SW480 (cell line): ENCODE results near the gene JMY.
A peak's percentile ranks its signal among the peaks of the same experiment; 100 is the strongest.

ENCODE experiments used
- DNase-seq: peaks from one replicate; pipeline ENCODE4 v3.0.0-alpha.2; 2016; ENCODE audit warnings: low spot score

The JMY gene, protein sequence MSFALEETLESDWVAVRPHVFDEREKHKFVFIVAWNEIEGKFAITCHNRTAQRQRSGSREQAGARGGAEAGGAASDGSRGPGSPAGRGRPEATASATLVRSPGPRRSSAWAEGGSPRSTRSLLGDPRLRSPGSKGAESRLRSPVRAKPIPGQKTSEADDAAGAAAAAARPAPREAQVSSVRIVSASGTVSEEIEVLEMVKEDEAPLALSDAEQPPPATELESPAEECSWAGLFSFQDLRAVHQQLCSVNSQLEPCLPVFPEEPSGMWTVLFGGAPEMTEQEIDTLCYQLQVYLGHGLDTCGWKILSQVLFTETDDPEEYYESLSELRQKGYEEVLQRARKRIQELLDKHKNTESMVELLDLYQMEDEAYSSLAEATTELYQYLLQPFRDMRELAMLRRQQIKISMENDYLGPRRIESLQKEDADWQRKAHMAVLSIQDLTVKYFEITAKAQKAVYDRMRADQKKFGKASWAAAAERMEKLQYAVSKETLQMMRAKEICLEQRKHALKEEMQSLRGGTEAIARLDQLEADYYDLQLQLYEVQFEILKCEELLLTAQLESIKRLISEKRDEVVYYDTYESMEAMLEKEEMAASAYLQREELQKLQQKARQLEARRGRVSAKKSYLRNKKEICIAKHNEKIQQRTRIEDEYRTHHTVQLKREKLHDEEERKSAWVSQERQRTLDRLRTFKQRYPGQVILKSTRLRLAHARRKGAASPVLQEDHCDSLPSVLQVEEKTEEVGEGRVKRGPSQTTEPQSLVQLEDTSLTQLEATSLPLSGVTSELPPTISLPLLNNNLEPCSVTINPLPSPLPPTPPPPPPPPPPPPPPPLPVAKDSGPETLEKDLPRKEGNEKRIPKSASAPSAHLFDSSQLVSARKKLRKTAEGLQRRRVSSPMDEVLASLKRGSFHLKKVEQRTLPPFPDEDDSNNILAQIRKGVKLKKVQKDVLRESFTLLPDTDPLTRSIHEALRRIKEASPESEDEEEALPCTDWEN

GRCh38 chr5:79235634-79236361, at the start of gene JMY:
JMY (plus strand) TSS chr5:79236131; CDS start chr5:79236651, 520 bp downstream.
- peak; percentile 87 for DNase-seq

DNA sequence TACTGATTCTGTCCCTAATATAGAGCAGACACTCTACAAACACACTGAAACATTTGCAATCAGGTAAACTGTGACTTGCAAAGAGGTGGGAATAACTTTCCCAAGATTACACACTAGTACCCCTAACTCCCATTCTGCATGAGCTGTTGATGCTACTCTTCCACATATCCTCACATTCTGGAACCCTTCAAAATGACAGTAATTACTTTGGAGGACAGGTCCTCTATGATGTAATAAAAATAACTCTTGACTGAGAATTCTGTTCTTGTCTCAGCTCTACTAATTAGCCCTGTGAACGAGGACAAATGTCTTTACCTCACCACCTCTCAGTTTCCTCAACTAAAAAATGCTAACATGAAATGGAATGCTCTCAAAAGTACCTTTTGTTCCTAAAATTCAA, 49.5 kb upstream of the JMY start:
- DNase-seq = no peak

- no peak for DNase-seq
These were observed 46.3 kb upstream of the JMY start for GRCh38 chr5:79189439-79190234.

- DNase-seq = no peak
These were observed 45.7 kb upstream of the JMY start for GRCh38 chr5:79190235-79190529.

- no peak for DNase-seq
These were observed 44.5 kb upstream of the JMY start for GRCh38 chr5:79191457-79191856.

- no peak for DNase-seq
These were observed 42.3 kb upstream of the JMY start for GRCh38 chr5:79193643-79194042.

DNA sequence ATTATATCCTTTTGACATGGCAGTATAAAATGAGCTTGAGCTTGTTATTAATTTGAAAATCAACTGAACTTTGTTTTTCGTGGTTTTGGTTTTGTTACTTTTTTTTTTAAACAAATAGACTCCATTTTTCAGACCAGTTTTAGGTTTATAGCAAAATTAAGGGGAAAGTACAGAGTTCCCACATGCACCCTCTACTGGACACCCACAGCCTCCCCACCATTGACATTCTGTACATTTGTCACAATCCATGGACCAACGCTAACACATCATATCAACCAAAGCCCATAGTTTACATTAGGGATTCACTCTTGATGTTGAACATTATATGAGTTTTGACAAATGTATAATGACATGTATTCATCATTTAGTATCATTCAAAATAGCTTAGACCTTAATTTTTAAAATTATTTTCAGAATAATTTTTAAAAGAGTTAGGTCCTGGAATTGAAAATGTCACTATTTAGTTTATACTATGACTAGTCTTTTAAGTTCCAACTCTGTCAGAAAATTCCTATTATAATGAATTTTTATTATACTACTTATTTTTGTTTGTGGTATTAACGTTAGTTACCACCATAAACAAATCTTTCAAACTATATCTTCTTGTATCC, 35.3 kb upstream of the JMY start:
- DNase-seq = no peak

GRCh38 chr5:79201206-79201605, 34.7 kb upstream of the JMY start:
- no peak for DNase-seq

GRCh38 chr5:79202076-79202475, 33.9 kb upstream of the JMY start:
- no peak for DNase-seq

- no peak for DNase-seq
These were observed 30.0 kb upstream of the JMY start for GRCh38 chr5:79205965-79206364.

- no peak for DNase-seq
These were observed 29.4 kb upstream of the JMY start for GRCh38 chr5:79206541-79206940.

GRCh38 chr5:79209505-79209904, 26.4 kb upstream of the JMY start:
- no peak for DNase-seq

DNA sequence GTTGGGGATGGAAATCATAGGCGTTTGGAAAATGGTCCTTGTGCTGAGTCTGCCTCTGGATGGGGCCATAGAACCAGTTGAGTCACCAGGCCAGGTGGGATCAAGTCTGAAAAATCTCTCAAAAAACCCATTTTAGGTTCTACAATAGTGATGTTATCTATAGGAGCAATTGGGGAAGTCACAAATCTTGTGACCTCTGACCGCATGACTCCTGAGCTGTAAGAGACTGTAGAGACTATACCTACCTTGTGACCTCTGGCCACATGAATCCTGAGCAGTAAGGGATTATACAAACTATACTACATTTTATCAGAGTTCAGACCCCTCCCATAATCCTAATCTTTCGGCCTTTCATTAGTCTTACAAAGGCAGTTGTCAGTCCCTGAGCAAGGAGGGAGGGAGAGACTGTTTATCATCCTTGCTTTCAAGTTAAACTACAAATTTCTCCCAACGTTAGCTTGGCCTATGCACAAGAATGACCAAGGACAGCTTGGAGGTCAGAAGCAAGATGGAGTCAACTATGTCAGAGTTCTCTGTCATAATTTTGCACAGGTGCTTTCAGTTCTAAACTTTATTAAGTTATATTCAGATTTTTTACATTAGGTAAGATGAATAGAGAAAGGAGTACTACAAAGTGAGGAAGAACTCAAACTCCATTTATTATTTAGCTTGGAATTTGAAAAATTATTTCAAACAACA, 11.5 kb upstream of the JMY start:
- DNase-seq = no peak

GRCh38 chr5:79225026-79225425, 10.9 kb upstream of the JMY start:
- DNase-seq = no peak

- DNase-seq = no peak
These were observed 10.5 kb upstream of the JMY start for GRCh38 chr5:79225441-79225840.

- no peak for DNase-seq
These were observed 8.4 kb upstream of the JMY start for GRCh38 chr5:79227484-79228025.

DNA sequence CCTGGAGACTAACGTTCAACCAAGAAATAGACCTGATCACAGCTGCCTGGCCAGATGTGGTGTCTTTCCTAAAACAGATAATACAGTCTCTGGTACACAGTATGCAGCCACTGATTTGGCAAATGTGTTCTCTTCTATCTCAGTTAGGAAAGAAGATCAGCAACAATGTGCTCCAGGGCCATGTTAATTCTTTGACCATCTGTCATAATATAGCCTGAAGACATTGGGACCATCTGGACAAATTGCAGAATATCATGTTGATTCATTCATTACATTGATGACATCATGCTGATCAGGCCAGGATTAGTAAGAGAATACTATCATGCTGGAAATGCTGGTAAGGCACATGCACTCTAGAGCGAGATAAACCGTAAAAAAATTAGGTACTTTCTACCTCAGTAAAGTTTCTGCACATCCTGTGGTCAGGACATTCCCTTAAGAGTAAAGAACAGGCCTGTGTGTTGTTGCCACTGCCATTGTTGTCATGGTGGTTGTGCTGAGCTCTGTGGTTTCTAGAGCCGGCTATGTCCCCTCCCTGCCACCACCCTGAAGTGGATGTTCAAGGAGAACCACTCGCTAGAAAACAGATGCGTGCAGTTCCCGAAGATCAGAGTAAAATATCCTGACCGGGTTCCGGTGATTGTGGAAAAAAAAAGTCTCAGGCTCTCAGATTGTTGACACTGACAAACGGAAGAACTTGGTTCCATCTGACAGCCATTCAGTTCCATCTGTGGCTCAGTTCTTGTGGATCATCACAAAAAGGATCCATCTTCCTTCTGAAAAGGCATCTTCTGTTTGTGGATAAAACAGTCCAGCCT, 6.4 kb upstream of the JMY start:
- DNase-seq = no peak

GRCh38 chr5:79235261-79235633, 684 bp upstream of the JMY start:
- peak; percentile 86 for DNase-seq

DNA sequence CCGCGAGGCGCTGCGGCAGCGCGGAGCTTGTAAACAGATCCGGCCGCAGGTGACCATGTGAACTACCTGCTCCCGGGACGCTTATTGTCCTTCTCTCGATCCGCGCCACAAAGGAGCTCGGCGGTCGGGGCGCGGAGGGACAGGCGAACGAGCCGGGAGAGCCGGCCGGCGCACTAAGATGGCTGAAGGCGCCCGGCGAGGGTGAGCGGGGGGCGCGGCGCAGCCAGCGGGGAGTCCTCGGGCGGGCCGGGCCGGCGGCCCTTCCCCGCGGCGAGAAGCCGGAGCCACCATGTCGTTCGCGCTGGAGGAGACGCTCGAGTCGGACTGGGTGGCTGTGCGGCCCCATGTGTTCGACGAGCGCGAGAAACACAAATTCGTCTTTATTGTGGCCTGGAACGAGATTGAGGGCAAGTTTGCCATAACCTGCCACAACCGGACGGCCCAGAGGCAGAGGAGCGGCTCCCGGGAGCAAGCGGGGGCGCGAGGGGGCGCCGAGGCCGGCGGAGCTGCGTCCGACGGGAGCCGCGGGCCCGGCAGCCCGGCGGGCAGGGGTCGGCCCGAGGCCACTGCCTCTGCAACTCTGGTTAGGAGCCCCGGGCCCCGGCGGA, 535 bp downstream of the JMY start:
- peak; percentile 58 for DNase-seq
